ENCODE data around the gene LCK. TPM values are rescaled to one million over a fixed set of nuclear protein-coding genes. Genes with fewer than 3 reads are reported as not detected.
"Not testable (repeated sequence)": the region's sequence is repeated elsewhere in the genome, so short reads cannot be mapped to it uniquely, and the experiment has no call there.

Gene LCK
- total RNA-seq, 2 donors from 2014 or later, result 2.0 to 4.2 TPM

GRCh38 chr1:32265846-32266245 is 14.8 kb downstream of the LCK start:
- ATAC-seq (no peak), DNase-seq (no peak)
- intact Hi-C loops (cut with DNase I, micrococcal nuclease), result no loop called here

GRCh38 chr1:32266921-32267591 is 16.0 kb downstream of the LCK start:
- intact Hi-C loops (cut with DNase I, micrococcal nuclease), result no loop called here
- ATAC-seq (no peak), DNase-seq (no peak)

GRCh38 chr1:32269744-32270143 is 18.7 kb downstream of the LCK start:
- no peak for DNase-seq
- intact Hi-C loops (cut with DNase I, micrococcal nuclease), result no loop called here
- no peak for ATAC-seq

- ATAC-seq, result no peak
- intact Hi-C loops (cut with DNase I, micrococcal nuclease), result no loop called here
- DNase-seq, result no peak
Observed at GRCh38 chr1:32272557-32273390, 21.7 kb downstream of the LCK start.

GRCh38 chr1:32273391-32274208 is 22.5 kb downstream of the LCK start:
- DNase-seq (peak; percentile 45 to 58), ATAC-seq (peak; percentile 76)
- intact Hi-C loops (cut with DNase I, micrococcal nuclease), result no loop called here

- intact Hi-C loops (cut with DNase I, micrococcal nuclease), result no loop called here
- ATAC-seq (no peak), DNase-seq (no peak)
Observed at GRCh38 chr1:32274646-32275340, 23.7 kb downstream of the LCK start.

- peak; percentile 80 for ATAC-seq
- intact Hi-C loops (cut with DNase I, micrococcal nuclease), result no loop called here
- peak in 1 of 2 donors; percentile 41 for DNase-seq
Observed at GRCh38 chr1:32275424-32275823, 24.4 kb downstream of the LCK start.

DNA sequence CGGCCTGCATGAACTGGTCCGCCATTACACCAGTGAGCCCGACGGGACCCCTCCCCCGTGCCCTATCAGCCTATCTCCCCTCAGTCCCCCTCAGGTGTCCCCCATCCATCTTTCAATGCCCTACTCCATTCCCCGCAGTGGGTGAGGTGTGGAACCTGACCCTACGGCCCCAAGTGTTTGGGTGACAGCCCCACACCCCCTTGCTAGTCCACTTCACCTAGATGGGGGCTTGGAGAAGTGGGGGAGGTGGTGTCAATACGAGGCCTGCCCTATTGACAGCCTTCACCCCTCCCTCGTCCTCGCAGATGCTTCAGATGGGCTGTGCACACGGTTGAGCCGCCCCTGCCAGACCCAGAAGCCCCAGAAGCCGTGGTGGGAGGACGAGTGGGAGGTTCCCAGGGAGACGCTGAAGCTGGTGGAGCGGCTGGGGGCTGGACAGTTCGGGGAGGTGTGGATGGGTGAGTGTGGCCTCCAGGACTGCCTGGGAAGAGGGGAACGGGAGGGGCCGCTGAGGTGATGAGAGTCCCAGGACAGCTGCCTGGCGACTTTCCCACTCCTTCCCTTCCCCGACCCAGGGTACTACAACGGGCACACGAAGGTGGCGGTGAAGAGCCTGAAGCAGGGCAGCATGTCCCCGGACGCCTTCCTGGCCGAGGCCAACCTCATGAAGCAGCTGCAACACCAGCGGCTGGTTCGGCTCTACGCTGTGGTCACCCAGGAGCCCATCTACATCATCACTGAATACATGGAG is 25.1 kb downstream of the LCK start:
- no peak for ATAC-seq
- intact Hi-C loops (cut with DNase I, micrococcal nuclease), result no loop called here
- DNase-seq, result no peak

GRCh38 chr1:32284777-32285176 is 33.7 kb downstream of the LCK start:
- ATAC-seq; intact Hi-C loops (cut with DNase I, micrococcal nuclease); DNase-seq: not testable (repeated sequence)

- intact Hi-C loops (cut with DNase I, micrococcal nuclease), result no loop called here
- DNase-seq, result no peak
- ATAC-seq, result no peak
Observed at GRCh38 chr1:32285658-32286057, 34.6 kb downstream of the LCK start.

DNA sequence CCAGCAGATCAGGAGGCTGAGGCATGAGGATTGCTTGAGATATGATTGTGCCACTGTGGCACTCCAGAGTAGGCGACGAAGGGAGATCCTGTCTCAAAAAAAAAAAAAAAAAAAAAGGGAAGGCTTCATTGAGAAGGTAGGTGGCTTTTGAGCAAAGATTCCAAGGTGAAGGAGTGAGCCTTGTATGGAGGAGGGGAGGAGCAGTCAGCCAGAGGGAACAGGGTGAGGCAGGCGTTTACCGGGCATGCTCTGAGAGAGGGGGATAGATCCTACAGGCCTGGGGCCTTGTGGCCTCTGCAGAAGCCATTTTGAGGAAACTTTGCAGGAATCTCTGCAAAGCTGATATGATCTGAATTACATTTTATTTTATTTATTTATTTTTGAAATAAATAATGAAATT is 35.7 kb downstream of the LCK start:
- DNase-seq (no peak), ATAC-seq (no peak)
- intact Hi-C loops (cut with DNase I, micrococcal nuclease), result no loop called here

DNA sequence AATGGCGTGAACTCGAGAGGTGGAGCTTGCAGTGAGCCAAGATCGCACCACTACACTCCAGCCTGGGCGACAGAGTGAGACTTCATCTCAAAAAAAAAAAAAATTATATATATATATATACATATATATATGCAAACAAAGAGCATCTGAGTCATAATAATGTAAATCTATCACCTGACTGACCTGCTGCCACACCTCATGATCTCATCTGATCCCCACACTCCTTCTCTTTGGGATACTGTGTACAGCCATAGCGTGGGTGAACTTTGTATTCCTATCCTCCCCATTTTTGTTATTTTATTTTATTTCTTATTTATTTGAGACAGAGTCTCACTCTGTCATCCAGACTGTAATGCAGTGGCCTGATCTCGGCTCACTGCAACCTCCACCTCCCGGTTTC is 38.2 kb downstream of the LCK start:
- intact Hi-C loops (cut with DNase I, micrococcal nuclease), result no loop called here
- peak; percentile 37 for ATAC-seq
- DNase-seq, result no peak

DNA sequence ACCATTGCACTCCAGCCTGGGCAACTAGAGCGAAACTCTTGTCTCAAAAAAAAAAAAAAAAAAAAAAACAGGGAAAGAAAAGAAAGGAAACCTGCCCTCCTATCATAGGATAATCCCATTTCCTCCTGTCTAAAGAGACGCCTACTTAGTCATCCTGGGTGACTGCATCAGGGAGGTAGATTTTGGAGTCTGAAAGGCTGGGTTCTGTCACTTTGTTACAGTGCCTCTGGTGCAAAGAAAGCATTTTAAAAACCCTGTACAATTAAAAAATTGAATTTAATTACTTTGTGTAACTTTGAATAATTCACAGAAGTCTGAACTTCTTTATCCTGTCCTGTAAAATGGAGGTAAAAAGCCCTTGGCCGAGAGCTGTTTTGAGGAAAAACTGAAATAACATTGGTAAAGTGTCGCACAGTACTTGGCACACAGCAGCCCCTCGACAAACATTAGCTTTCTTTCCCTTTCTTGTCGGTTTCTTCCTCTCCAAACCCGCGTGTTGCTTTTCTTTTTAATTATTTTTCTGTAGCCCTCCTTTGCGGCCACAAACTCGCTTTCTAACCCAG is 40.2 kb downstream of the LCK start:
- DNase-seq, result no peak
- intact Hi-C loops (cut with DNase I, micrococcal nuclease), result no loop called here
- ATAC-seq, result peak; percentile 50

DNA sequence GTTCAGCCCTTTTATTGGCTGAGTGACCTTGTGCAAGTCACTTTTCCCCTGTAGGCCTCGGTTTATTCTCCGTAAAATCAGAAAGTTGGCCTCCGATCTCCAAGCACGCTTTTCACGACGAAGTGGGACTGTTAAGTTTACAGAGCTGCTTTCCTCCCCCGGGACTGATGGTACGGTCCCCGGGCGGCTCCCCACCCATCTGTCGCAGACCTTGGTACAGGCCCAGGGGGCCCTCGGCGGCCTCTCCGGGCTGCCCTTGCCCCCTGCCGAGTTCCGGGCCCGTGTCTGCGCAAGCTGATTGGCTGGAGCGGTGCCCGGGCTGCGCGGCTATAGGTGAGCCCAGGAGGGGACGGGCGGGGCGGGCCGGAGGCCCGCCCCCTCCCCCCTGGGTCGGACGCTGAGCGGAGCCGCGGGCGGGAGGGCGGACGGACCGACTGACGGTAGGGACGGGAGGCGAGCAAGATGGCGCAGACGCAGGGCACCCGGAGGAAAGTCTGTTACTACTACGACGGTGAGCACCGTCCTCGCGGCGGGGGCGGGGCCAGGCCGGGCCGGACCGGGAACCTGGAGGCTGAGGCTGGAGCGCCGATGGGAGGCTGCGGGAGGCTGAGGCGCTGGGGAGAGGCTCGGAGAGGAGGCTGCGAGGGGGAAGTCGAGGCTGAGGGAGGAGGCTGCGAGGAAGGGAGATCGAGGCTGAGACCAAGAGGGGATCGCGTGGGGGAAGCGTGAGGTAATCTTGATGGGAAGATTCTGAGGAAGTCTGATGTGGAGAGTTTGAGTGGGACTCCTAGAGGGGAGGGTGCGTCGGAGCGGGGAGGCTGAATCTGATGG is 40.9 kb downstream of the LCK start, which contains the start of gene HDAC1:
Gene HDAC1 (plus strand): TSS at position 376 of the 831 bp plus-strand sequence. CDS start 87 bp downstream, at position 463.
- peak; percentile 87 for ATAC-seq
- intact Hi-C loops (cut with DNase I, micrococcal nuclease), result no loop called here

GRCh38 chr1:32298211-32298610 is 47.1 kb downstream of the LCK start:
- intact Hi-C loops (cut with DNase I, micrococcal nuclease); ATAC-seq; DNase-seq: not testable (repeated sequence)

More for the DNA sequence above, 40.9 kb downstream of the LCK start, which contains the start of gene HDAC1:
- DNase-seq, result peak; percentile 99

- intact Hi-C loops (cut with DNase I, micrococcal nuclease), result no loop called here
- DNase-seq (no peak), ATAC-seq (no peak)
Observed at GRCh38 chr1:32299327-32299726, 48.3 kb downstream of the LCK start.

DNA sequence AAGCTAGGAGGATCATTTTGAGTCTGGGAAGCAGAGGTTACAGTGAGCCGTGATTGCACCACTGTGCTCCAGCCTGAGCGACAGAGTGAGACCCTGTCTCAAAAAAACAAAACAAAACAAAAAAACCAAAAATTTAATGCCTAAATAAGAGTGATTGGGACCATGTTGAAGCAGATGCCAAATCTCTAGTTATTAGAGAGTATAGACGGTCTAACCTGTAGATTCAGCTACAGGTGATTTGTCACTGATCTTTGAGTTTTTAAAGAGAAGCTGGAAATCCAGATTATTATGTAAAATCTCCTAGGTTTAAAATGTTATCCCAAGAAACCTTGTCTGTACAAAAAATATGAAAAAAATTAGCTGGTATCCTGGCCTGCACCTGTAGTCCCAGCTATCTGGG is 52.3 kb downstream of the LCK start:
- DNase-seq, result no peak
- intact Hi-C loops (cut with DNase I, micrococcal nuclease), result no loop called here
- ATAC-seq, result no peak
